Stimulated activated CD8-positive, alpha-beta memory T cell treated with anti-CD3 and anti-CD28 coated beads, Interleukin-4, amount 100 ng/mL, for 4 hours (primary cell): ENCODE measurements around the gene PRUNE2.
"Not testable (repeated sequence)": the region's sequence is repeated elsewhere in the genome, so short reads cannot be mapped to it uniquely, and the experiment has no call there.

ENCODE experiments used
- DNase-seq, 2 donors: peaks; one replicate each; pipeline ENCODE4 v3.0.0-alpha.2; 2020; ENCODE audit warnings: low read depth in 2 of 2, low spot score in 1 of 2

Gene PRUNE2

GRCh38 chr9:76905791-76906646, at the start of gene PRUNE2:
PRUNE2 (minus strand) TSS chr9:76906114; CDS start chr9:76905963, 151 bp downstream.
- no peak for DNase-seq

- not testable (repeated sequence) for DNase-seq
Measured at GRCh38 chr9:76955406-76955805, 49.5 kb upstream of the PRUNE2 start.

GRCh38 chr9:76949865-76950264, 44.0 kb upstream of the PRUNE2 start:
- DNase-seq, result no peak

GRCh38 chr9:76944011-76944410, 38.1 kb upstream of the PRUNE2 start:
- DNase-seq, result no peak

GRCh38 chr9:76943054-76943453, 37.1 kb upstream of the PRUNE2 start:
- no peak for DNase-seq

- DNase-seq, result no peak
Measured at GRCh38 chr9:76932757-76933156, 26.8 kb upstream of the PRUNE2 start.

GRCh38 chr9:76932265-76932664, 26.4 kb upstream of the PRUNE2 start:
- no peak for DNase-seq

GRCh38 chr9:76927540-76928240, 21.8 kb upstream of the PRUNE2 start:
- no peak for DNase-seq

GRCh38 chr9:76926846-76927245, 20.9 kb upstream of the PRUNE2 start:
- DNase-seq, result no peak

- DNase-seq, result no peak
Measured at GRCh38 chr9:76926324-76926741, 20.4 kb upstream of the PRUNE2 start.

GRCh38 chr9:76921165-76921564, 15.3 kb upstream of the PRUNE2 start:
- no peak for DNase-seq

GRCh38 chr9:76917299-76917698, 11.4 kb upstream of the PRUNE2 start:
- DNase-seq, result no peak

GRCh38 chr9:76916231-76916630, 10.3 kb upstream of the PRUNE2 start:
- DNase-seq, result no peak

GRCh38 chr9:76913467-76913866, 7.6 kb upstream of the PRUNE2 start:
- no peak for DNase-seq

- no peak for DNase-seq
Measured at GRCh38 chr9:76912636-76913275, 6.8 kb upstream of the PRUNE2 start.

GRCh38 chr9:76911971-76912370, 6.1 kb upstream of the PRUNE2 start:
- no peak for DNase-seq

GRCh38 chr9:76910861-76911260, 4.9 kb upstream of the PRUNE2 start:
- DNase-seq, result no peak

- no peak for DNase-seq
Measured at GRCh38 chr9:76906647-76906975, 697 bp upstream of the PRUNE2 start.

- no peak for DNase-seq
Measured at GRCh38 chr9:76904661-76905457, 1.1 kb downstream of the PRUNE2 start.

- DNase-seq, result no peak
Measured at GRCh38 chr9:76902395-76902794, 3.5 kb downstream of the PRUNE2 start.

- no peak for DNase-seq
Measured at GRCh38 chr9:76901801-76902200, 4.1 kb downstream of the PRUNE2 start.
